AG09319 (cell line): Measurements from ENCODE around the gene MGAM2.

Experiments
- DNase-seq: peaks from one replicate; pipeline ENCODE4 v3.0.0-alpha.2; 2010; ENCODE audit warnings: low read depth; ENCODE audit errors: extremely low read depth
- CTCF ChIP-seq: IDR thresholded peaks from 2 replicates; pipeline ENCODE4 v1.5.1; 2011; ENCODE audit warnings: low read depth, mild to moderate bottlenecking, inconsistent platforms, low read length, moderate library complexity

The MGAM2 gene

DNA sequence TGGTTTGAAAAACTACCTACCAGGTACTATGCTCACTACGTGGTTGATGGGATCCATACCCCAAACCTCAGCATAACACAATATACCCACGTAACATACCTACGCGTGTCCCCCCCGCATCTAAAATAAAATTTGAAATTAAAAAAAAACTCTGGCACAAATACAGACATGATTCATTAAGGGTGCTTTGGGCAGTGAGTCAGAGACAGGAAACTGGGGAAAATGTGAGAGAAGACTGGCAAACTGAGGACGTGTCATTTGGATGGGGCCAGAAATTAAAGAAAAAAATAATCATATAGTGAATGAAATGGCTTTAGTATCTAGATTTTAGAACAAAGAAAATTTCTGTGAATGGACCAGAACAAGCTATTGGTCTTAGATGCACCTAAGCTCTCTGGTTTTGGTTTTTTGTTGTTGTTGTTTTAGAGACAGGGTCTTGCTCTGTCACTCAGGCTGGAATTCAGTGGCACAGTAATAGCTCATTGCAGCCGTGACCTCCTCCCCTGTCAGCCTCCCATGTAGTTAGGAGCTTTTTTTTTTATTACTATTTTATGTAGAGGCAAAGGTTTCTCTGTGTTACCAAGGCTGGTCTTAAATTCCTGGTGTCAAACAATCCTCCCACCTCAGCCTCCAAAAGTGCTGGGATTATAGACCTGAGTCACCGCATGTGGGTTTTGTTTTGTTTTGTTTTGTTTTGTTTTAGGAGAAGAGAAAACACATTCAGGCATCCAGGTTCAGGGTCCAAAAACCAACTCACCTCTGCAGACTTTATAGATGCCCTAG, 152.3 kb downstream of the MGAM2 start:
- TF ChIP-seq CTCF, result no peak
- DNase-seq, result no peak
